BE2C (cell line): ENCODE data around the gene RASSF4.

ENCODE experiments used
- DNase-seq: peaks from one replicate; pipeline ENCODE4 v3.0.0-alpha.2; 2020
- H3K27me3 ChIP-seq: fragments of 250-450 bp; sonication (Bioruptor Pico); 2 replicates; pipeline ENCODE4 v1.5.1; 2020; ENCODE audit warnings: mild to moderate bottlenecking
- H3K36me3 ChIP-seq: fragments of 250-450 bp; sonication (Bioruptor Pico); 2 replicates; pipeline ENCODE4 v1.5.1; 2020; ENCODE audit warnings: mild to moderate bottlenecking
- H3K4me1 ChIP-seq: fragments of 250-450 bp; sonication (Bioruptor Pico); 2 replicates; pipeline ENCODE4 v1.5.1; 2020
- H3K4me3 ChIP-seq: 2 replicates; pipeline ENCODE4 v1.5.1; 2011; ENCODE audit warnings: low read depth, low read length
- H3K9me3 ChIP-seq: fragments of 250-450 bp; sonication (Bioruptor Pico); 2 replicates; pipeline ENCODE4 v1.5.1; 2020
- CTCF ChIP-seq: IDR thresholded peaks from 2 replicates; pipeline ENCODE4 v1.5.1; 2012; ENCODE audit warnings: mild to moderate bottlenecking, low read depth, low read length

RASSF4 gene

GRCh38 chr10:44969854-44970253, 10.3 kb downstream of the RASSF4 start:
- H3K27me3 ChIP-seq: no peaks in the 10 kb centered on the region
- no peak for DNase-seq
- H3K9me3 ChIP-seq: no peaks in the 10 kb centered on the region
- H3K4me3 ChIP-seq: no peak overlapping the region
- no peaks in the 10 kb centered on the region for H3K4me1 ChIP-seq
- no peak for TF ChIP-seq CTCF
- no peaks in the 10 kb centered on the region for H3K36me3 ChIP-seq

GRCh38 chr10:44970812-44971395, 11.3 kb downstream of the RASSF4 start:
- H3K9me3 ChIP-seq: no peaks in the 10 kb centered on the region
- no peak for TF ChIP-seq CTCF
- H3K27me3 ChIP-seq: no peaks in the 10 kb centered on the region
- 0 out of 2 replicates have a peak, but pooled peaks cover 4% of the 10 kb centered on the region for H3K4me1 ChIP-seq
- H3K4me3 ChIP-seq: no peak overlapping the region
- DNase-seq: no peak
- no peaks in the 10 kb centered on the region for H3K36me3 ChIP-seq

GRCh38 chr10:44971434-44971833, 11.8 kb downstream of the RASSF4 start:
- Histone ChIP-seq H3K4me1 (0 out of 2 replicates have a peak, but pooled peaks cover 5% of the 10 kb centered on the region), H3K4me3 (no peak overlapping the region), H3K36me3 (no peaks in the 10 kb centered on the region), H3K9me3 (no peaks in the 10 kb centered on the region), H3K27me3 (no peaks in the 10 kb centered on the region)
- no peak for TF ChIP-seq CTCF
- DNase-seq: no peak

- no peaks in the 10 kb centered on the region for H3K27me3 ChIP-seq
- no peak for DNase-seq
- H3K4me3 ChIP-seq: no peak overlapping the region
- no peaks in the 10 kb centered on the region for H3K9me3 ChIP-seq
- no peak for TF ChIP-seq CTCF
- 0 out of 2 replicates have a peak, but pooled peaks cover 5% of the 10 kb centered on the region for H3K4me1 ChIP-seq
- no peaks in the 10 kb centered on the region for H3K36me3 ChIP-seq
These were observed 12.5 kb downstream of the RASSF4 start for GRCh38 chr10:44971935-44972757.

GRCh38 chr10:44972874-44973306, 13.3 kb downstream of the RASSF4 start:
- no peaks in the 10 kb centered on the region for H3K27me3 ChIP-seq
- H3K9me3 ChIP-seq: no peaks in the 10 kb centered on the region
- no peak for TF ChIP-seq CTCF
- no peaks in the 10 kb centered on the region for H3K36me3 ChIP-seq
- no peak overlapping the region for H3K4me3 ChIP-seq
- peak; percentile 51 for DNase-seq
- 0 out of 2 replicates have a peak, but pooled peaks cover 5% of the 10 kb centered on the region for H3K4me1 ChIP-seq
